Esophagus muscularis mucosa (tissue), 4 donors: ENCODE data around the gene GAREM1. TPM values are rescaled to one million over a fixed set of nuclear protein-coding genes. Genes with fewer than 3 reads are reported as not detected.
A peak's percentile ranks its signal among the peaks of the same experiment; 100 is the strongest.

Experiments used
- DNase-seq: peaks from one replicate; pipeline ENCODE4 v3.0.0-alpha.2; 2017; ENCODE audit errors: extremely low spot score
- H3K27ac ChIP-seq, 4 donors: fragments of 200-600 bp; sonication (generic); replicated peaks in 1 of 4; 1 replicate in 3 of 4; 2 replicates in 1 of 4; pipeline ENCODE4 v1.5.1; 2016 to 2019; ENCODE audit warnings: mild to moderate bottlenecking in 1 of 4
- H3K27me3 ChIP-seq, 4 donors: fragments of 200-600 bp; sonication (generic); one replicate each; pipeline versions ENCODE4 v1.5.1 to v1.6.0; 2016 to 2019
- H3K36me3 ChIP-seq, 4 donors: fragments of 200-600 bp; sonication (generic); one replicate each; pipeline ENCODE4 v1.5.1; 2016 to 2019
- H3K4me1 ChIP-seq, 4 donors: fragments of 200-600 bp; sonication (generic); one replicate each; pipeline ENCODE4 v1.5.1; 2016 to 2019
- H3K4me3 ChIP-seq, 4 donors: fragments of 200-600 bp; sonication (generic); 1 replicate in 2 of 4; 2 replicates in 2 of 4; pipeline ENCODE4 v1.5.1; 2016 to 2019; ENCODE audit warnings: mild to moderate bottlenecking in 4 of 4, moderate library complexity in 1 of 4
- H3K9me3 ChIP-seq, 4 donors: fragments of 200-600 bp; sonication (generic); 1 replicate in 3 of 4; 2 replicates in 1 of 4; pipeline ENCODE4 v1.5.1; 2016 to 2019
- CTCF ChIP-seq, 3 experiments: fragments of 200-600 bp in 2 of 3; fragments of 450-650 bp in 1 of 3; sonication (generic) in 2 of 3; IDR thresholded peaks; one replicate each; pipeline ENCODE4 v1.5.1; 2017 to 2019; ENCODE audit warnings: antibody characterized with exemption in 3 of 3, mild to moderate bottlenecking in 2 of 3, moderate library complexity in 1 of 3
- EP300 ChIP-seq: sonication (generic); formaldehyde crosslinking; IDR thresholded peaks from one replicate; pipeline ENCODE4 v1.6.1; 2017; ENCODE audit warnings: antibody characterized with exemption
- POLR2A ChIP-seq: fragments of 450-650 bp; IDR thresholded peaks from one replicate; pipeline ENCODE4 v1.6.1; 2017; ENCODE audit warnings: antibody characterized with exemption, moderate library complexity, mild to moderate bottlenecking, low read depth
- POLR2AphosphoS5 ChIP-seq, 2 donors: sonication (generic); formaldehyde crosslinking; IDR thresholded peaks; one replicate each; pipeline ENCODE4 v1.6.1; 2017; ENCODE audit warnings: antibody characterized with exemption in 2 of 2
- WGBS: methylation state at CpG from one replicate; pipeline ENCODE4 v1.1.5; 2018; 5-methylcytosine and 5-hydroxymethylcytosine counted together
- intact Hi-C: fragments of 100-400 bp; cut with DNase I; formaldehyde crosslinking; loops from one replicate; pipeline ENCODE4 v1.15.1; 2023
- total RNA-seq, 4 donors: library from RNA; depleted of rRNA; stranded (reverse); fragments of >200 nt; gene quantifications; one replicate each; pipeline versions ENCODE4 v1.1.0 to v1.2.1, GENCODE V29; 2016

Gene GAREM1
- total RNA-seq, 4 donors from 2014 or later: 7.0 to 11.6 (median 9.8) TPM

- Histone ChIP-seq H3K9me3 (no peaks in the 10 kb centered on the region), H3K27ac (no peak overlapping the region), H3K4me3 (no peak overlapping the region), H3K36me3 (no peaks in the 10 kb centered on the region), H3K27me3 (no peaks in the 10 kb centered on the region), H3K4me1 (peaks cover 0 to 11% (median 0%) of the 10 kb centered on the region in 4 donors)
- 96% methylated on average over 7 of the region's 7 CpGs for WGBS
- DNase-seq: no peak
- intact Hi-C loops: no loop called here
- TF ChIP-seq POLR2AphosphoS5 (IDR thresholded peaks at IDR 0.05) (no peak), POLR2A (no peak), CTCF (IDR thresholded peaks at IDR 0.05) (no peak), EP300 (no peak)
These were observed 133.3 kb downstream of the GAREM1 start for GRCh38 chr18:32337347-32337746.

GRCh38 chr18:32335228-32335627 is 135.5 kb downstream of the GAREM1 start:
- intact Hi-C loops: no loop called here
- 78% methylated on average over 4 of the region's 4 CpGs for WGBS
- Histone ChIP-seq H3K27me3 (no peaks in the 10 kb centered on the region), H3K27ac (no peak overlapping the region), H3K9me3 (no peaks in the 10 kb centered on the region), H3K36me3 (no peaks in the 10 kb centered on the region), H3K4me3 (no peak overlapping the region), H3K4me1 (peaks cover 0 to 10% (median 0%) of the 10 kb centered on the region in 4 donors)
- TF ChIP-seq POLR2AphosphoS5 (IDR thresholded peaks at IDR 0.05) (no peak), POLR2A (no peak), EP300 (no peak), CTCF (IDR thresholded peaks at IDR 0.05) (no peak)
- no peak for DNase-seq

- Histone ChIP-seq H3K4me3 (no peak overlapping the region), H3K4me1 (peaks cover 0 to 3% (median under 1%) of the 10 kb centered on the region in 4 donors), H3K36me3 (no peaks in the 10 kb centered on the region), H3K27me3 (no peaks in the 10 kb centered on the region), H3K9me3 (no peaks in the 10 kb centered on the region), H3K27ac (no peak overlapping the region)
- 88% methylated on average over 7 of the region's 7 CpGs for WGBS
- TF ChIP-seq POLR2A: no peak
- peak in 1 of 3 experiments; percentile 6 for TF ChIP-seq CTCF (IDR thresholded peaks at IDR 0.05)
- intact Hi-C loops: no loop called here
- DNase-seq: no peak
These were observed 136.9 kb downstream of the GAREM1 start for GRCh38 chr18:32333781-32334180.

GRCh38 chr18:32332708-32333107 is 138.0 kb downstream of the GAREM1 start:
- Histone ChIP-seq H3K4me1 (peaks cover 3 to 12% (median 8%) of the 10 kb centered on the region in 4 donors), H3K36me3 (no peaks in the 10 kb centered on the region), H3K27me3 (no peaks in the 10 kb centered on the region), H3K4me3 (no peak overlapping the region), H3K9me3 (no peaks in the 10 kb centered on the region), H3K27ac (no peak overlapping the region)
- TF ChIP-seq CTCF (IDR thresholded peaks at IDR 0.05): no peak
- no peak for TF ChIP-seq EP300
- no peak for TF ChIP-seq POLR2AphosphoS5 (IDR thresholded peaks at IDR 0.05)
- TF ChIP-seq POLR2A: no peak
- no peak for DNase-seq
- WGBS: 91% methylated on average over 5 of the region's 5 CpGs
- intact Hi-C loops: no loop called here

GRCh38 chr18:32328974-32329373 is 141.7 kb downstream of the GAREM1 start:
- DNase-seq: no peak
- H3K4me3 ChIP-seq: no peak overlapping the region
- 96% methylated on average over 4 of the region's 4 CpGs for WGBS
- TF ChIP-seq EP300: no peak
- no peak for TF ChIP-seq POLR2A
- no peak for TF ChIP-seq POLR2AphosphoS5 (IDR thresholded peaks at IDR 0.05)
- no peak for TF ChIP-seq CTCF (IDR thresholded peaks at IDR 0.05)
- intact Hi-C loops: no loop called here
- no peaks in the 10 kb centered on the region for H3K9me3 ChIP-seq
- no peaks in the 10 kb centered on the region for H3K36me3 ChIP-seq
- peaks cover 13 to 39% (median 32%) of the 10 kb centered on the region in 4 donors for H3K4me1 ChIP-seq
- H3K27me3 ChIP-seq: no peaks in the 10 kb centered on the region
- no peak overlapping the region for H3K27ac ChIP-seq
